ENCODE results near the gene ASCC1. TPM values are rescaled to one million over a fixed set of nuclear protein-coding genes. Genes with fewer than 3 reads are reported as not detected.

Gene ASCC1
- total RNA-seq (10 to 100 TPM; 30.6 to 47.9 TPM), polyA plus RNA-seq (ENCODE audit: insufficient read length in 2 of 2) (10 to 100 TPM; 51.3 to 57.1 TPM)
- long read RNA-seq, donor 1, transcript ASCC1-202 (10 exons, 2,002 nt) = major isoform, 6 of 218 reads
- long read RNA-seq, donor 1, partial matches to known transcripts = 171 of 218 reads
- long read RNA-seq, donor 1, other reads (novel, unspliced or antisense) = 41 of 218 reads
- long read RNA-seq, donor 2, partial matches to known transcripts = 0 of 3 reads
- long read RNA-seq, donor 2, other reads (novel, unspliced or antisense) = 0 of 3 reads
- long read RNA-seq, donor 3, partial matches to known transcripts = 0 of 3 reads
- long read RNA-seq, donor 3, other reads (novel, unspliced or antisense) = 0 of 3 reads
- long read RNA-seq, donor 4, partial matches to known transcripts = 351 of 609 reads
- long read RNA-seq, donor 4, other reads (novel, unspliced or antisense) = 253 of 609 reads

- DNase-seq (ENCODE audit: low read depth in 4 of 6, low spot score in 6 of 6) = peak; percentile 84 to 98 (median 94)
- H3K4me3 ChIP-seq (ENCODE audit: low read depth, low read length) = peak within 1 kb of the TSS; percentile 91
- H3K4me1 ChIP-seq (ENCODE audit: control insufficient read depth, insufficient read depth, low read length) = peaks cover 23% of the 10 kb centered on the region
- H3K27ac ChIP-seq (ENCODE audit: low read depth, low read length) = peak within 1 kb of the TSS; percentile 99
- no peaks in the 10 kb centered on the region for H3K27me3 ChIP-seq (ENCODE audit: control insufficient read depth, insufficient read depth, low read length)
- no peaks in the 10 kb centered on the region for H3K9me3 ChIP-seq (ENCODE audit: control insufficient read depth, insufficient read depth, low read length)
- H3K36me3 ChIP-seq (ENCODE audit: control insufficient read depth, insufficient read depth, low read length) = peaks cover 18% of the 10 kb centered on the region
- under 1% methylated on average over 54 of the region's 64 CpGs for WGBS (ENCODE audit: insufficient coverage)
Measured at GRCh38 chr10:72215611-72216549, at the start of gene ASCC1, which contains the start of gene ANAPC16. ASCC1 (minus strand) TSS chr10:72216276; CDS start chr10:72213298, 2,978 bp downstream. ANAPC16 (plus strand) TSS chr10:72216012; CDS start chr10:72223915, 7,903 bp downstream.

DNA sequence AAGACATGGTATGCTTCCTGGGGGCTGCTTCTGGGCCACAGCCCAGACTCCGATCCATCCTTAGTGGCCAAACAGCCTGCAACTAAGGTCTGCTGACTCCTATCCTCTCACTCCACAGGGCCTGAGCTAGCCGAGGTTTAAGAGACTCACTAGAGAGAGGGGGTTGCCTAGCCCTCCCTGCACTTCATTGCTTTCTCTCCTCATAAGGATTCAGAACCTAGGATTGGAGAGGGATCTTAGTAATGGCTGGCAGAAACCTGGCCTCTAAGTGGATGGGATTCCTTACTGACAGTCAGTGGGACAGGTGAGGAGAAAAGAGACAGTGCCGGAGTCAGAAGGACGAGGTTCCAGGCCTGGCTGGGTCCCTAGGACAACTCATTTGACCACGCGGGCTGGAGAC is 49.4 kb upstream of the ASCC1 start:
- no peak overlapping the region for H3K27ac ChIP-seq (ENCODE audit: low read depth, low read length)
- 64% methylated on average over 4 of the region's 6 CpGs for WGBS (ENCODE audit: insufficient coverage)
- H3K27me3 ChIP-seq (ENCODE audit: control insufficient read depth, insufficient read depth, low read length) = no peaks in the 10 kb centered on the region
- H3K4me3 ChIP-seq (ENCODE audit: low read depth, low read length) = no peak overlapping the region
- H3K9me3 ChIP-seq (ENCODE audit: control insufficient read depth, insufficient read depth, low read length) = no peaks in the 10 kb centered on the region
- H3K4me1 ChIP-seq (ENCODE audit: control insufficient read depth, insufficient read depth, low read length) = peaks cover 24% of the 10 kb centered on the region
- DNase-seq (ENCODE audit: low read depth in 4 of 6, low spot score in 6 of 6) = no peak
- no peaks in the 10 kb centered on the region for H3K36me3 ChIP-seq (ENCODE audit: control insufficient read depth, insufficient read depth, low read length)

DNA sequence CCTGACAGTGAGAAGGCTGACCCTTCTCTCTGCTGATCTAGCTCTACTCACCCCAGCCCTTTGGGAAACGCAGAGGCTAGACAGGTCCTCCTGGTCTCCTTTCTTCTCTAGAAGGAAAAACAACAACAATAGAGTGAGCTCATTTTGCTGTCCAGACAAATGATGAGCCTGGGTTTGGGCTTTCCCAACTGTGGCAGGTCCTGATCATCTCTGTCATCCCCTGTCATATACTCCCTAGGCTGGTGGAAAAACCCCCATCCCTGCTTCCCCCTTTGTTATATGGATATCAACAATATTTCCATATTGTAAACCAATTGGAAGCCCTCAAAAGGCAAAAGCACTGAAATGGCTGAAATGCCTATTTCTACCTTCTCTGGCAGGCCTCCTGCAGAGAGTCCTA is 48.5 kb upstream of the ASCC1 start:
- peaks cover 33% of the 10 kb centered on the region for H3K4me1 ChIP-seq (ENCODE audit: control insufficient read depth, insufficient read depth, low read length)
- no peaks in the 10 kb centered on the region for H3K9me3 ChIP-seq (ENCODE audit: control insufficient read depth, insufficient read depth, low read length)
- no peaks in the 10 kb centered on the region for H3K27me3 ChIP-seq (ENCODE audit: control insufficient read depth, insufficient read depth, low read length)
- WGBS (ENCODE audit: insufficient coverage) = 63% methylated on average over 1 of the region's 1 CpG
- DNase-seq (ENCODE audit: low read depth in 4 of 6, low spot score in 6 of 6) = no peak
- H3K4me3 ChIP-seq (ENCODE audit: low read depth, low read length) = no peak overlapping the region
- H3K36me3 ChIP-seq (ENCODE audit: control insufficient read depth, insufficient read depth, low read length) = no peaks in the 10 kb centered on the region
- no peak overlapping the region for H3K27ac ChIP-seq (ENCODE audit: low read depth, low read length)

DNA sequence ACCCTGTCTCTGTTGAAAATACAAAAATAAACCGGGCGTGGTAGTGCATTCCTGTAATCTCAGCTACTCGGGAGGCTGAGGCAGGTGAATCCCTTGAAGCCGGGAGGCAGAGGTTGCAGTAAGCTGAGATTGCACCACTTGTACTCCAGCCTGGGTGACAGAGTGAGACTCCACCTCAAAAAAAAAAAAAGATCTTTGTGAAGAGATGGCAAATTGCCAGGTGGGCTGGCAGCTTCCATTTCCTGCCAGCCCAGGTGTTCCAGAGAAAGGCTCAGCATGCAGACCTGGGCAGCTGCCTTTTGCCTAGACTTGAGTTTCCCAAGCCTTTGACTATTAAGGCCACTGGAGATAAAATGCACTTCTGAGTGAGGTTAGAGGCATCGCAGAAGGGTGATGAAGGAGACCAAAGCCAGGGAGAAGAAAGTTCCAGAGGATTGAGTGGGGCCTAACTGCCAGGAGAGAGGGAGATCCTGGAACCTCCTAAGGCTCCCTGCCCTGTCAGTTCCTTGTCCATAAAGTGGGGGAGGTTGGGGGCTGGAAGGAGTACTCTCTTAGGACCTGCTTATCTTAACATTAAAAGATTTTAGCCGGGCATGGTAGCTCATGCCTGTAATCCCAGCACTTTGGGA is 47.7 kb upstream of the ASCC1 start:
- no peak overlapping the region for H3K27ac ChIP-seq (ENCODE audit: low read depth, low read length)
- no peaks in the 10 kb centered on the region for H3K9me3 ChIP-seq (ENCODE audit: control insufficient read depth, insufficient read depth, low read length)
- H3K27me3 ChIP-seq (ENCODE audit: control insufficient read depth, insufficient read depth, low read length) = no peaks in the 10 kb centered on the region
- no peak overlapping the region for H3K4me3 ChIP-seq (ENCODE audit: low read depth, low read length)
- H3K36me3 ChIP-seq (ENCODE audit: control insufficient read depth, insufficient read depth, low read length) = no peaks in the 10 kb centered on the region
- peaks cover 34% of the 10 kb centered on the region for H3K4me1 ChIP-seq (ENCODE audit: control insufficient read depth, insufficient read depth, low read length)
- peak in 1 of 6 donors; percentile 20 for DNase-seq (ENCODE audit: low read depth in 4 of 6, low spot score in 6 of 6)
- 88% methylated on average over 5 of the region's 6 CpGs for WGBS (ENCODE audit: insufficient coverage)

DNA sequence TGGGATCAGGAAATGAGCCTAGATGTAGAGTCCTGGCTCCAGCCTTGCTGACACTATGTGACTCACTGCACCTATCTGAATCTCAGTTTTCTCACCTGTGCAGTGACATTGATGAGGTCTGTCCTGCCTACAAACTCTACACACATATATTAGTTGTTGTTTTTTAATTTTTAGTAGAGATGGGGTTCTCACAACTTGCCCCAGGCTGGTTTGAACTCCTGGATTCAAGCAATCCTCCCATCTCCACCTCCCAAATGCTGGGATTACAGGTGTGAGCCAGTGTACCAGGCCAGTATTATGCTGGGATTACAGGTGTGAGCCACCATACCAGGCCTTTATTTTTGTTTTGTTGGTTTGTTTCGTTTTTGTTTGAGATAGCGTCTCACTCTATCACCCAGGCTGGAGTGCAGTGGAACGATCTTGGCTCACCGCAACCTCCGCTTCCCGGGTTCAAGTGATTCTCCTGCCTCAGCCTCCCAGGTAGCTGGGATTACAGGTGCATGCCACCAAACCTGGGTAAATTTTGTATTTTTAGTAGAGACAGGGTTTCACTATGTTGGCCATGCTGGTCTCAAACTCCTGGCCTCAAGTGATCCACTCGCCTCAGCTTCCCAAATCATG is 45.8 kb upstream of the ASCC1 start:
- Histone ChIP-seq H3K4me3 (ENCODE audit: low read depth, low read length) (no peak overlapping the region), H3K4me1 (ENCODE audit: control insufficient read depth, insufficient read depth, low read length) (peaks cover 29% of the 10 kb centered on the region), H3K36me3 (ENCODE audit: control insufficient read depth, insufficient read depth, low read length) (no peaks in the 10 kb centered on the region), H3K27ac (ENCODE audit: low read depth, low read length) (peak overlapping the region; percentile 99), H3K27me3 (ENCODE audit: control insufficient read depth, insufficient read depth, low read length) (no peaks in the 10 kb centered on the region), H3K9me3 (ENCODE audit: control insufficient read depth, insufficient read depth, low read length) (no peaks in the 10 kb centered on the region)
- DNase-seq (ENCODE audit: low read depth in 4 of 6, low spot score in 6 of 6) = no peak
- WGBS (ENCODE audit: insufficient coverage) = 98% methylated on average over 5 of the region's 7 CpGs

GRCh38 chr10:72260976-72261783 is 45.1 kb upstream of the ASCC1 start:
- peak in 2 of 6 donors; percentile 82 to 95 for DNase-seq (ENCODE audit: low read depth in 4 of 6, low spot score in 6 of 6)
- Histone ChIP-seq H3K27ac (ENCODE audit: low read depth, low read length) (peak overlapping the region; percentile 99), H3K4me3 (ENCODE audit: low read depth, low read length) (peak overlapping the region; percentile 76), H3K27me3 (ENCODE audit: control insufficient read depth, insufficient read depth, low read length) (no peaks in the 10 kb centered on the region), H3K4me1 (ENCODE audit: control insufficient read depth, insufficient read depth, low read length) (peaks cover 29% of the 10 kb centered on the region), H3K9me3 (ENCODE audit: control insufficient read depth, insufficient read depth, low read length) (no peaks in the 10 kb centered on the region), H3K36me3 (ENCODE audit: control insufficient read depth, insufficient read depth, low read length) (no peaks in the 10 kb centered on the region)
- WGBS (ENCODE audit: insufficient coverage) = 7% methylated on average over 12 of the region's 30 CpGs

GRCh38 chr10:72260239-72260975 is 44.3 kb upstream of the ASCC1 start:
- WGBS (ENCODE audit: insufficient coverage) = 6% methylated on average over 14 of the region's 19 CpGs
- Histone ChIP-seq H3K36me3 (ENCODE audit: control insufficient read depth, insufficient read depth, low read length) (no peaks in the 10 kb centered on the region), H3K9me3 (ENCODE audit: control insufficient read depth, insufficient read depth, low read length) (no peaks in the 10 kb centered on the region), H3K4me3 (ENCODE audit: low read depth, low read length) (peak overlapping the region; percentile 76), H3K27me3 (ENCODE audit: control insufficient read depth, insufficient read depth, low read length) (no peaks in the 10 kb centered on the region), H3K27ac (ENCODE audit: low read depth, low read length) (peak overlapping the region; percentile 99), H3K4me1 (ENCODE audit: control insufficient read depth, insufficient read depth, low read length) (peaks cover 33% of the 10 kb centered on the region)
- peak in 3 of 6 donors; percentile 72 to 94 (median 81) for DNase-seq (ENCODE audit: low read depth in 4 of 6, low spot score in 6 of 6)

Measured in spinal cord (tissue), 10 donors.